ENCODE measurements around the gene RNF5. TPM values are rescaled to one million over a fixed set of nuclear protein-coding genes. Genes with fewer than 3 reads are reported as not detected.
A peak's percentile ranks its signal among the peaks of the same experiment; 100 is the strongest.

Gene RNF5
- total and polyA plus RNA-seq, 10 of the 15 experiments (the other 5 are each of a cell fraction or from before 2014, with no cell fraction given) = 31.4 to 114 (median 62.8) TPM

- TF ChIP-seq FOXK2 (IDR thresholded peaks at IDR 0.05) (no peak), POLR2A (IDR thresholded peaks at IDR 0.05; ENCODE audit: low read depth, low read length) (peak; percentile 93), RELB (IDR thresholded peaks at IDR 0.05; ENCODE audit: low read depth) (peak; percentile 78), PAX5 (IDR thresholded peaks at IDR 0.05; ENCODE audit: borderline replicate concordance, low read depth, low read length) (peak; percentile 71; the same call in 1 of the 2 replicates), MYB (IDR thresholded peaks at IDR 0.05; ENCODE audit: borderline replicate concordance, low read depth, low read length) (no peak; the same call in 1 of the 2 replicates), RCOR1 (conservative IDR thresholded peaks at IDR 0.05; ENCODE audit: low read depth, low read length) (peak; percentile 88), KAT2A (conservative IDR thresholded peaks at IDR 0.05; ENCODE audit: control insufficient read depth, low read depth, low read length) (no peak), SIX5 (IDR thresholded peaks at IDR 0.05; ENCODE audit: low read depth, low read length, severe bottlenecking) (no peak), IRF4 (IDR thresholded peaks at IDR 0.05; ENCODE audit: low read depth, low read length) (peak; percentile 33; the same call in 1 of the 2 replicates), MXI1 (IDR thresholded peaks at IDR 0.05; ENCODE audit: low read depth, low read length) (peak; percentile 81), EP300 (IDR thresholded peaks at IDR 0.05; ENCODE audit: borderline replicate concordance in 1 of 2, control insufficient read depth in 1 of 2, low read depth in 2 of 2, low read length in 2 of 2) (peak; percentile 69 to 75), REST (IDR thresholded peaks at IDR 0.05; ENCODE audit: low read depth, low read length) (no peak), RB1 (IDR thresholded peaks at IDR 0.05; ENCODE audit: borderline replicate concordance) (peak; percentile 91; the same call in 1 of the 2 replicates), PRDM15 (CRISPR knock-in tag; IDR thresholded peaks at IDR 0.05) (no peak; the same call in 1 of the 2 replicates), BMI1 (IDR thresholded peaks at IDR 0.05; ENCODE audit: borderline replicate concordance) (peak; percentile 88), YY1 (IDR thresholded peaks at IDR 0.05; ENCODE audit: low read depth, low read length) (peak; percentile 23), ASH2L (IDR thresholded peaks at IDR 0.05; ENCODE audit: borderline replicate concordance, low read depth) (0 out of 2 replicates have a peak, but pooled peaks have one; percentile 63), MLLT1 (IDR thresholded peaks at IDR 0.05) (peak; percentile 96)
Observed at GRCh38 chr6:32195902-32196681, 17.9 kb downstream of the RNF5 start (continued).

Data from GM12878 (cell line).